SK-N-SH (cell line): ENCODE data around the gene PRDM11.

Source experiments
- EZH2phosphoT487 ChIP-seq: fragments of 200-600 bp; sonication (generic); IDR thresholded peaks from 2 replicates; pipeline ENCODE4 v1.6.1; 2017; ENCODE audit warnings: low read depth, mixed run types, mild to moderate bottlenecking, antibody characterized with exemption, moderate library complexity, borderline replicate concordance
- MXI1 ChIP-seq: IDR thresholded peaks from 2 replicates; pipeline ENCODE4 v1.6.1; 2012; ENCODE audit warnings: mild to moderate bottlenecking, low read depth, low read length, improper control_type of control experiment
- POLR2AphosphoS5 ChIP-seq: IDR thresholded peaks from 2 replicates; pipeline ENCODE4 v1.6.1; 2012; ENCODE audit warnings: low read depth, low read length
- RAD21 ChIP-seq: IDR thresholded peaks from 2 replicates; pipeline ENCODE4 v1.6.1; 2012; ENCODE audit warnings: mild to moderate bottlenecking, low read length
- RFX5 ChIP-seq: IDR thresholded peaks from 2 replicates; pipeline ENCODE4 v1.6.1; 2012; ENCODE audit warnings: mild to moderate bottlenecking, improper control_type of control experiment, low read length
- SIN3A ChIP-seq: IDR thresholded peaks from 2 replicates; pipeline ENCODE4 v1.6.1; 2012; ENCODE audit warnings: low read depth, mild to moderate bottlenecking, low read length, moderate library complexity, borderline replicate concordance
- TEAD4 ChIP-seq: IDR thresholded peaks from 2 replicates; pipeline ENCODE4 v1.4.0; 2012; ENCODE audit warnings: mild to moderate bottlenecking, borderline replicate concordance; ENCODE audit not compliant: insufficient read depth
- YY1 ChIP-seq: IDR thresholded peaks from 2 replicates; pipeline ENCODE4 v1.4.0; 2012; ENCODE audit warnings: low read depth, mild to moderate bottlenecking
- ZBTB33 ChIP-seq: IDR thresholded peaks from 2 replicates; pipeline ENCODE4 v1.4.0; 2012; ENCODE audit warnings: low read depth, borderline replicate concordance
- TF ChIP-seq, protein P1 (sequence below): fragments of 200-600 bp; sonication (generic); IDR thresholded peaks from 2 replicates; pipeline ENCODE4 v1.6.1; 2017; ENCODE audit warnings: antibody characterized with exemption, mild to moderate bottlenecking, moderate library complexity

DNA sequence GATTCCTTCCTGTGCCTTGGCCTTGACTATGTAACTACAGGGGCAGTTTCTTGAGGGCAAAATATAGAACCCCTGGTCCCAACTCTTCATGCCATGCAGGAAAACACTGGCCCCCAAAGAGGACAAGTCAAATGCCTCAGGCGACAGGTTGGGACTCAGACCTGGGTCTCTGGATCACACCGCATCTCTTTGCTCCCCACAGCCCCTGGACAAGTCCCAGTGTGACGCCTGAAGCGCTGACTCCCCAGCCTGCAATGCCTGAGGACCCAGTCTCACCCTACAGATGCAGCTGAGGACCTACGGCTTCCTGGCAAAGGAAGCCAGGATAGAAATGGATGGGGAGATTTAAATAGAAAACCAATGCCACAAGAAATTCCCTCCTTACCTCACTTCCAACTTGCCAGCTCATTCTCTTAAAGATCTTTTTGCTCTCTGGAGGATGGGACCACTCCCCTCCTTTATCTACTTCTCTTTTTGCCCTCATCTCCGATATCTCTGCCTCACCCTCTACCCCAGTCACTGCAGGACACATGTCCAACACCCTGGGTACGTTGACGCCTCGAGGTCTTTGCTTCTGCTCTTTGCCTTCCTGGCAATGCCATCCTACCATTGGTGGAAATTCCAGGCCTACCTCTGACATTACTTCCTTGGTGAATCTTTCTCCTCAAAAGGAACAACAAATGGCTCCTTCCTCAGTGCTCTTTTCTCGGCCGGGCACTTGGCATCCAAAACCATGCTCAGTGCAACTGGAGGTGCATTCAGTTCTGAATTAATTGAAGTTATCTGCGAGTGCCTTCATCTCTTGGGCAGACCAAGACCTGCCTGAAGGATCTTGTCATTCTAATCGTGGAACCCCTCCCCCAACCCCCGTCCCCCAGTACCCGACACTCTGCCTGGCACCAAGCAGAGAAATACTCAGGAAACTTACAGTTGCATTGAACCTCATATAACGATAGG, 2.0 kb upstream of the PRDM11 start:
- TF ChIP-seq, protein P1, sequence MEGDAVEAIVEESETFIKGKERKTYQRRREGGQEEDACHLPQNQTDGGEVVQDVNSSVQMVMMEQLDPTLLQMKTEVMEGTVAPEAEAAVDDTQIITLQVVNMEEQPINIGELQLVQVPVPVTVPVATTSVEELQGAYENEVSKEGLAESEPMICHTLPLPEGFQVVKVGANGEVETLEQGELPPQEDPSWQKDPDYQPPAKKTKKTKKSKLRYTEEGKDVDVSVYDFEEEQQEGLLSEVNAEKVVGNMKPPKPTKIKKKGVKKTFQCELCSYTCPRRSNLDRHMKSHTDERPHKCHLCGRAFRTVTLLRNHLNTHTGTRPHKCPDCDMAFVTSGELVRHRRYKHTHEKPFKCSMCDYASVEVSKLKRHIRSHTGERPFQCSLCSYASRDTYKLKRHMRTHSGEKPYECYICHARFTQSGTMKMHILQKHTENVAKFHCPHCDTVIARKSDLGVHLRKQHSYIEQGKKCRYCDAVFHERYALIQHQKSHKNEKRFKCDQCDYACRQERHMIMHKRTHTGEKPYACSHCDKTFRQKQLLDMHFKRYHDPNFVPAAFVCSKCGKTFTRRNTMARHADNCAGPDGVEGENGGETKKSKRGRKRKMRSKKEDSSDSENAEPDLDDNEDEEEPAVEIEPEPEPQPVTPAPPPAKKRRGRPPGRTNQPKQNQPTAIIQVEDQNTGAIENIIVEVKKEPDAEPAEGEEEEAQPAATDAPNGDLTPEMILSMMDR: no peak
- TF ChIP-seq RAD21 (no peak), POLR2AphosphoS5 (no peak), EZH2phosphoT487 (no peak), RFX5 (no peak), MXI1 (no peak), SIN3A (no peak), ZBTB33 (no peak), TEAD4 (no peak), YY1 (no peak)
